Measurements from ENCODE around the gene LRG1. TPM values are rescaled to one million over a fixed set of nuclear protein-coding genes. Genes with fewer than 3 reads are reported as not detected.
"Not testable (repeated sequence)": the region's sequence is repeated elsewhere in the genome, so short reads cannot be mapped to it uniquely, and the experiment has no call there.

Gene LRG1
- polyA plus RNA-seq, 1 of the 3 experiments (the other 2 are of a cell fraction) = 0.12 TPM

DNA sequence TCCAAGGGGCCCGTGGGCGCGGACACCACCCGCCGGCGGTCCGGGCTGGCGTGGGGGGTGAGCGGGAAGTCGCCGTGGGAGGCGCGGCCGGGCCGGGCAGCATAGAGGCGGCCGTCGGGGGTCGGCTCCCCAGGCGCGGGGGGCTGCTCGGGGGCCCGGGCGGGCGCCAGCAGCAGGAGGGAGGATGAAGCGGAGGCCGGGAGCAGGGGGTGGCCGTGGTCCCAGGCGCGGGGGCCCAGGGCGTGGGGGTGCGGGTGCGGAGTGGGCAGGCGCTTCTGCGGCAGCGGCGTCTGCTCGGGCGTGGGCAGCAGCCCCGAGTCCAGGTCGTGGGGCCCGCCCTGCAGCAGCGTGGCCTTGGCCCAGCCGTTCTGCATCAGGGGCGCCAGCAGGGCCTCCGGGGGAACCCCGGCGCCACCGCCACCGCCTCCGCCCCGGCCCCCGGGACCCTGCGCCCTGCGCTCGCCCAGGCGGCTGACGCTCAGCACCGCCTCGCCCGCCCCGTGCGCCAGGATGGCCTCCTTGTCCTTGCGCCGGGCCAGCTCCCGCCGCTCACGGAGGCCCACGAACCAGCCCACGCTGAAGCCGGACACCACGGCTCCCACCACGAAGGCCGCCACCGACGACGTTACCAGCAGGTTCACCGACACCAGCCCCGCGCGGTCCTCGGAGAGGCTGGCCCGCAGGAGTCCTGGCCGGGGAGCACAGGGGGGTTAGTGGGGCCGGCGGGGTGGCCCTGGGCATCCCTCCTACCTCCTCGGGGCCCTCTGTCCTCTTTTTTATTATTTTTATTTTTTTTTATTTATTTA lies 4.2 kb upstream of the LRG1 start (continued):
- TF ChIP-seq, protein P1, sequence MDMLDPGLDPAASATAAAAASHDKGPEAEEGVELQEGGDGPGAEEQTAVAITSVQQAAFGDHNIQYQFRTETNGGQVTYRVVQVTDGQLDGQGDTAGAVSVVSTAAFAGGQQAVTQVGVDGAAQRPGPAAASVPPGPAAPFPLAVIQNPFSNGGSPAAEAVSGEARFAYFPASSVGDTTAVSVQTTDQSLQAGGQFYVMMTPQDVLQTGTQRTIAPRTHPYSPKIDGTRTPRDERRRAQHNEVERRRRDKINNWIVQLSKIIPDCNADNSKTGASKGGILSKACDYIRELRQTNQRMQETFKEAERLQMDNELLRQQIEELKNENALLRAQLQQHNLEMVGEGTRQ (IDR thresholded peaks at IDR 0.05; ENCODE audit: borderline replicate concordance, low read depth, low read length) = no peak
- TF ChIP-seq USF1 (IDR thresholded peaks at IDR 0.05; ENCODE audit: borderline replicate concordance, low read depth) = no peak
- TF ChIP-seq, protein P2, sequence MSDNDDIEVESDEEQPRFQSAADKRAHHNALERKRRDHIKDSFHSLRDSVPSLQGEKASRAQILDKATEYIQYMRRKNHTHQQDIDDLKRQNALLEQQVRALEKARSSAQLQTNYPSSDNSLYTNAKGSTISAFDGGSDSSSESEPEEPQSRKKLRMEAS (IDR thresholded peaks at IDR 0.05; ENCODE audit: low read depth) = no peak
- TF ChIP-seq FOSL2 (IDR thresholded peaks at IDR 0.05; ENCODE audit: borderline replicate concordance, low read depth) = no peak
- TF ChIP-seq CHD2 (IDR thresholded peaks at IDR 0.05; ENCODE audit: low read length, partially characterized antibody) = no peak

- ChIA-PET CTCF (interaction anchor here (1.6 kb wide), 1 partner anchor 18 kb away, joined by 4 read pairs; no protein-coding TSS in a partner anchor), POLR2A (no interaction called here)
- Histone ChIP-seq H4K20me1 (ENCODE audit: insufficient read depth) (no peaks in the 10 kb centered on the region), H3F3A (replicated peaks; ENCODE audit: insufficient read depth) (no peaks in the 10 kb centered on the region), H2AFZ (ENCODE audit: low read depth) (no peak overlapping the region), H3K36me3 (replicated peaks in 1 of 2; ENCODE audit: control insufficient read depth in 1 of 2, insufficient read depth in 2 of 2, low read length in 1 of 2) (no peaks in the 10 kb centered on the region), H3K9me3 (no peaks in the 10 kb centered on the region), H3K9me2 (no peaks in the 10 kb centered on the region), H3K9ac (no peak overlapping the region), H3K27ac (ENCODE audit: low read depth in 2 of 2, low read length in 1 of 2) (no peak overlapping the region), H3K4me3 (ENCODE audit: low read depth in 2 of 2, low read length in 1 of 2) (no peak overlapping the region), H3K79me2 (ENCODE audit: insufficient read depth) (no peaks in the 10 kb centered on the region), H3K4me2 (no peak overlapping the region), H3K4me1 (ENCODE audit: control insufficient read depth in 1 of 2, insufficient read depth in 2 of 2, low read depth in 1 of 2, low read length in 1 of 2) (no peaks in the 10 kb centered on the region; a peak in 1 of 4 replicates), H3K27me3 (ENCODE audit: insufficient read depth) (peaks cover 10% of the 10 kb centered on the region; the same call in 1 of the 2 replicates)
- TF ChIP-seq USF1 (IDR thresholded peaks at IDR 0.05; ENCODE audit: borderline replicate concordance, low read depth) (no peak), ELF1 (IDR thresholded peaks at IDR 0.05) (no peak), FOXJ3 (CRISPR knock-in tag; IDR thresholded peaks at IDR 0.05) (no peak), TEAD4 (IDR thresholded peaks at IDR 0.05; ENCODE audit: borderline replicate concordance, insufficient read depth) (no peak), RFX5 (IDR thresholded peaks at IDR 0.05; ENCODE audit: low read length) (no peak)
- no peak for DNase-seq
- 82% methylated on average over 61 of the region's 77 CpGs for WGBS (ENCODE audit: low lambda C conversion rate)
These were observed 3.3 kb upstream of the LRG1 start for GRCh38 chr19:4542896-4543841.

GRCh38 chr19:4541806-4542145 lies 1.9 kb upstream of the LRG1 start:
- 95% methylated on average over 12 of the region's 12 CpGs for WGBS (ENCODE audit: low lambda C conversion rate)
- H3K4me2 ChIP-seq; H3K27me3 ChIP-seq (ENCODE audit: insufficient read depth); DNase-seq; POLR2A ChIA-PET; H3K9me2 ChIP-seq; H3K4me3 ChIP-seq (ENCODE audit: low read depth in 2 of 2, low read length in 1 of 2); H3K27ac ChIP-seq (ENCODE audit: low read depth in 2 of 2, low read length in 1 of 2); H3K4me1 ChIP-seq (ENCODE audit: control insufficient read depth in 1 of 2, insufficient read depth in 2 of 2, low read depth in 1 of 2, low read length in 1 of 2); H3K9me3 ChIP-seq; H3F3A ChIP-seq (replicated peaks; ENCODE audit: insufficient read depth); H2AFZ ChIP-seq (ENCODE audit: low read depth); H4K20me1 ChIP-seq (ENCODE audit: insufficient read depth); H3K79me2 ChIP-seq (ENCODE audit: insufficient read depth); H3K36me3 ChIP-seq (replicated peaks in 1 of 2; ENCODE audit: control insufficient read depth in 1 of 2, insufficient read depth in 2 of 2, low read length in 1 of 2); H3K9ac ChIP-seq: not testable (repeated sequence)
- CTCF ChIA-PET = interaction anchor here (1.6 kb wide), 1 partner anchor 17 kb away, joined by 4 read pairs; no protein-coding TSS in a partner anchor

All from SK-N-SH (cell line).